ENCODE results near the gene CEP85L.

- TF ChIP-seq CTCF (conservative IDR thresholded peaks at IDR 0.05 in 1 of 2, IDR thresholded peaks at IDR 0.05 in 1 of 2; ENCODE audit: low read depth in 1 of 2, low read length in 2 of 2) (no peak), EZH2 (IDR thresholded peaks at IDR 0.05; ENCODE audit: low read length, missing control alignments) (no peak)
These were observed 123.3 kb downstream of the CEP85L start for GRCh38 chr6:118528129-118528528.

Data from fibroblast of lung (primary cell).